SK-N-SH (cell line): Measurements from ENCODE around the gene SLC13A3. TPM values are rescaled to one million over a fixed set of nuclear protein-coding genes. Genes with fewer than 3 reads are reported as not detected.
"Not testable (repeated sequence)": the region's sequence is repeated elsewhere in the genome, so short reads cannot be mapped to it uniquely, and the experiment has no call there.

Source experiments
- CTCF ChIA-PET: fragments of 300-600, 350-600 bp; formaldehyde crosslinking; extraction: SDS; loops from one replicate; lab custom pipeline; 2021; lab: Yijun Ruan, JAX
- POLR2A ChIA-PET: fragments of 350-600 bp; sonication (Branson Sonifier 250); formaldehyde crosslinking; extraction: SDS; loops from one replicate; lab custom pipeline; 2020; ENCODE audit warnings: antibody characterized with exemption, inconsistent platforms; lab: Yijun Ruan, JAX
- DNase-seq: peaks from one replicate; pipeline ENCODE4 v3.0.0; 2012
- H2AFZ ChIP-seq: fragments of 200-600 bp; sonication (generic); 2 replicates; pipeline ENCODE4 v1.8.1; 2016; ENCODE audit warnings: antibody characterized with exemption, mild to moderate bottlenecking, low read depth
- H3F3A ChIP-seq: fragments of 200-600 bp; sonication (generic); replicated peaks from 2 replicates; pipeline ENCODE3; 2016; ENCODE audit warnings: antibody characterized with exemption, mild to moderate bottlenecking; ENCODE audit not compliant: insufficient read depth
- H3K27ac ChIP-seq, 2 experiments: fragments of 200-500 bp in 1 of 2; fragments of 200-600 bp in 1 of 2; sonication (Bioruptor generic) in 1 of 2; sonication (generic), shearing (Covaris generic) in 1 of 2; 2 replicates each; pipeline versions ENCODE4 v1.5.1 to v1.6.1; 2014 to 2016; ENCODE audit warnings: low read depth in 2 of 2, inconsistent platforms in 1 of 2, low read length in 1 of 2, mild to moderate bottlenecking in 1 of 2, mixed read lengths in 1 of 2
- H3K27me3 ChIP-seq: fragments of 200-600 bp; sonication (generic), shearing (Covaris generic); 2 replicates; pipeline ENCODE4 v1.6.1; 2016; ENCODE audit warnings: mixed run types; ENCODE audit not compliant: insufficient read depth
- H3K36me3 ChIP-seq, 2 experiments: fragments of 200-500 bp in 1 of 2; fragments of 200-600 bp in 1 of 2; sonication (Bioruptor generic) in 1 of 2; sonication (generic) in 1 of 2; replicated peaks in 1 of 2; 2 replicates each; pipeline versions ENCODE3 to v1.5.1; 2014 to 2016; ENCODE audit warnings: low read length in 1 of 2, mild to moderate bottlenecking in 1 of 2; ENCODE audit not compliant: insufficient read depth in 2 of 2, control insufficient read depth in 1 of 2
- H3K4me1 ChIP-seq, 2 experiments: fragments of 200-500 bp in 1 of 2; fragments of 200-600 bp in 1 of 2; sonication (Bioruptor generic) in 1 of 2; sonication (generic), shearing (Covaris generic) in 1 of 2; 2 replicates each; pipeline versions ENCODE4 v1.5.1 to v1.6.1; 2014 to 2016; ENCODE audit warnings: low read depth in 1 of 2, low read length in 1 of 2, mixed run types in 1 of 2; ENCODE audit not compliant: insufficient read depth in 2 of 2, control insufficient read depth in 1 of 2
- H3K4me2 ChIP-seq: fragments of 200-600 bp; sonication (generic), shearing (Covaris generic); 2 replicates; pipeline ENCODE4 v1.6.1; 2017; ENCODE audit warnings: mixed run types
- H3K4me3 ChIP-seq, 2 experiments: fragments of 200-500 bp in 1 of 2; fragments of 200-600 bp in 1 of 2; sonication (Bioruptor generic) in 1 of 2; sonication (generic), shearing (Covaris generic) in 1 of 2; 2 replicates each; pipeline versions ENCODE4 v1.5.1 to v1.8.1; 2014 to 2016; ENCODE audit warnings: low read depth in 2 of 2, inconsistent platforms in 1 of 2, low read length in 1 of 2, mild to moderate bottlenecking in 1 of 2, mixed read lengths in 1 of 2, moderate library complexity in 1 of 2
- H3K79me2 ChIP-seq: fragments of 200-600 bp; sonication (generic); 2 replicates; pipeline ENCODE4 v1.8.1; 2017; ENCODE audit warnings: mild to moderate bottlenecking; ENCODE audit not compliant: insufficient read depth
- H3K9ac ChIP-seq: fragments of 200-600 bp; sonication (generic); 2 replicates; pipeline ENCODE4 v1.6.1; 2017; ENCODE audit warnings: mixed run types
- H3K9me2 ChIP-seq: fragments of 200-600 bp; sonication (generic); 2 replicates; pipeline ENCODE4 v1.6.1; 2017; ENCODE audit warnings: mixed run types
- H3K9me3 ChIP-seq: fragments of 200-600 bp; sonication (generic); 2 replicates; pipeline ENCODE4 v1.6.1; 2017; ENCODE audit warnings: mixed run types, mild to moderate bottlenecking, moderate library complexity
- H4K20me1 ChIP-seq: fragments of 200-600 bp; sonication (generic); 2 replicates; pipeline ENCODE4 v1.6.1; 2017; ENCODE audit warnings: mild to moderate bottlenecking, mixed run types; ENCODE audit not compliant: insufficient read depth
- FOXJ3 ChIP-seq: sonication (generic); formaldehyde crosslinking; IDR thresholded peaks from 2 replicates; pipeline ENCODE4 v1.5.1; 2020; ENCODE audit warnings: mild to moderate bottlenecking, missing genetic modification reagents
- FOXM1 ChIP-seq: IDR thresholded peaks from 2 replicates; pipeline ENCODE4 v1.4.0; 2012; ENCODE audit warnings: low read depth, mild to moderate bottlenecking
- GATA2 ChIP-seq: sonication (generic); formaldehyde crosslinking; IDR thresholded peaks from 2 replicates; pipeline ENCODE4 v1.5.0; 2020; ENCODE audit warnings: mild to moderate bottlenecking, missing genetic modification reagents
- MEF2A ChIP-seq: IDR thresholded peaks from 2 replicates; pipeline ENCODE4 v1.4.0; 2012; ENCODE audit warnings: low read depth, borderline replicate concordance
- NRF1 ChIP-seq: IDR thresholded peaks from 2 replicates; pipeline ENCODE4 v1.6.1; 2012; ENCODE audit warnings: low read depth, mild to moderate bottlenecking, low read length
- RAD21 ChIP-seq: IDR thresholded peaks from 2 replicates; pipeline ENCODE4 v1.6.1; 2012; ENCODE audit warnings: mild to moderate bottlenecking, low read length
- RFX5 ChIP-seq: IDR thresholded peaks from 2 replicates; pipeline ENCODE4 v1.6.1; 2012; ENCODE audit warnings: mild to moderate bottlenecking, improper control_type of control experiment, low read length
- RXRA ChIP-seq: IDR thresholded peaks from 2 replicates; pipeline ENCODE4 v1.4.0; 2012; ENCODE audit warnings: low read depth, mild to moderate bottlenecking, borderline replicate concordance
- SIN3A ChIP-seq: IDR thresholded peaks from 2 replicates; pipeline ENCODE4 v1.6.1; 2012; ENCODE audit warnings: low read depth, mild to moderate bottlenecking, low read length, moderate library complexity, borderline replicate concordance
- TAF1 ChIP-seq: IDR thresholded peaks from 2 replicates; pipeline ENCODE4 v1.6.1; 2012; ENCODE audit warnings: low read depth, mild to moderate bottlenecking, low read length, moderate library complexity, borderline replicate concordance
- TCF12 ChIP-seq: IDR thresholded peaks from 2 replicates; pipeline ENCODE4 v1.4.0; 2012
- YY1 ChIP-seq: IDR thresholded peaks from 2 replicates; pipeline ENCODE4 v1.4.0; 2012; ENCODE audit warnings: low read depth, mild to moderate bottlenecking
- WGBS: methylation state at CpG from one replicate; pipeline ENCODE4 v1.1.6; 2017; ENCODE audit warnings: low lambda C conversion rate; 5-methylcytosine and 5-hydroxymethylcytosine counted together
- polyA plus RNA-seq, 3 experiments: library from polyadenylated mRNA; depleted of rRNA; stranded (reverse); fragments of >200 nt; gene quantifications; 2 replicates each; pipeline ENCODE4 v1.2.3, GENCODE V29; 2012
- TF ChIP-seq, protein P1 (sequence below): IDR thresholded peaks from 2 replicates; pipeline ENCODE4; 2012
- TF ChIP-seq, protein P2 (sequence below): IDR thresholded peaks from 2 replicates; pipeline ENCODE4 v1.4.0; 2012; ENCODE audit warnings: low read depth
- TF ChIP-seq, protein P3 (sequence below): fragments of 150-350 bp; IDR thresholded peaks from 2 replicates; pipeline ENCODE4 v1.6.1; 2017; ENCODE audit warnings: antibody characterized with exemption, low read length, low read depth, borderline replicate concordance
- TF ChIP-seq, protein P4 (sequence below): IDR thresholded peaks from 2 replicates; pipeline ENCODE4 v1.4.0; 2012; ENCODE audit warnings: low read depth, borderline replicate concordance

The SLC13A3 gene
- polyA plus RNA-seq, 1 of the 3 experiments (the other 2 are of a cell fraction): 0.10 TPM

DNA sequence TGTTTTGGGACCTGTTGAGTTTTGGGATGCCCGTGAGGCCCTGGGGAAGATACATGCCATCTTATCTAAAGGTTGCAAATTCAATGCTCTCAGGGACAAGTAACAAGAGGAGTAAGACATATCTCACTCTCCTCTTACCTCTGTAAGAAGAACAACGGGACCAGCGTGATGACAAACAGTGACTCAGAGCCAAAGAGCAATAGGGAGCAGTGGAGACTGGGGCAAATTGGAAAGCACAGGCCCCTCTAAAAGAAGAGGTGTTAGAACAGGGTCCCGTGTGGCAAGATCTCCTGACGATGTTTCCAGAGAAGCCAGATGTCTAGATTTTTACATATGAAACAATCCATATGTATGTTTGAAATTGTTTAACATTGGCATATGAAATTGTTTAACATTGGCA, 26.3 kb upstream of the SLC13A3 start:
- Histone ChIP-seq H3K9me3 (no peaks in the 10 kb centered on the region), H3K4me3 (no peak overlapping the region), H3K4me1 (no peaks in the 10 kb centered on the region), H3K36me3 (peaks cover 0 to 6% of the 10 kb centered on the region in 2 experiments), H3K9me2 (no peaks in the 10 kb centered on the region), H3K27ac (no peak overlapping the region), H3K9ac (no peak overlapping the region), H3K27me3 (no peaks in the 10 kb centered on the region), H3K4me2 (no peak overlapping the region), H3K79me2 (peaks cover 5% of the 10 kb centered on the region; the same call in 1 of the 2 replicates), H4K20me1 (0 out of 2 replicates have a peak, but pooled peaks cover 18% of the 10 kb centered on the region), H2AFZ (no peak overlapping the region), H3F3A (no peaks in the 10 kb centered on the region)
- 79% methylated on average over 5 of the region's 5 CpGs for WGBS
- TF ChIP-seq, protein P1, sequence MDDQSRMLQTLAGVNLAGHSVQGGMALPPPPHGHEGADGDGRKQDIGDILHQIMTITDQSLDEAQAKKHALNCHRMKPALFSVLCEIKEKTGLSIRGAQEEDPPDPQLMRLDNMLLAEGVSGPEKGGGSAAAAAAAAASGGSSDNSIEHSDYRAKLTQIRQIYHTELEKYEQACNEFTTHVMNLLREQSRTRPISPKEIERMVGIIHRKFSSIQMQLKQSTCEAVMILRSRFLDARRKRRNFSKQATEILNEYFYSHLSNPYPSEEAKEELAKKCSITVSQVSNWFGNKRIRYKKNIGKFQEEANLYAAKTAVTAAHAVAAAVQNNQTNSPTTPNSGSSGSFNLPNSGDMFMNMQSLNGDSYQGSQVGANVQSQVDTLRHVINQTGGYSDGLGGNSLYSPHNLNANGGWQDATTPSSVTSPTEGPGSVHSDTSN: no peak
- TF ChIP-seq TAF1 (no peak), RFX5 (no peak)
- DNase-seq: no peak
- POLR2A ChIA-PET: no interaction called here
- CTCF ChIA-PET: interaction anchor here (1.0 to 1.7 kb wide), 2 partner anchors 11 to 157 kb away, joined by 4 read pairs; no protein-coding TSS in a partner anchor

DNA sequence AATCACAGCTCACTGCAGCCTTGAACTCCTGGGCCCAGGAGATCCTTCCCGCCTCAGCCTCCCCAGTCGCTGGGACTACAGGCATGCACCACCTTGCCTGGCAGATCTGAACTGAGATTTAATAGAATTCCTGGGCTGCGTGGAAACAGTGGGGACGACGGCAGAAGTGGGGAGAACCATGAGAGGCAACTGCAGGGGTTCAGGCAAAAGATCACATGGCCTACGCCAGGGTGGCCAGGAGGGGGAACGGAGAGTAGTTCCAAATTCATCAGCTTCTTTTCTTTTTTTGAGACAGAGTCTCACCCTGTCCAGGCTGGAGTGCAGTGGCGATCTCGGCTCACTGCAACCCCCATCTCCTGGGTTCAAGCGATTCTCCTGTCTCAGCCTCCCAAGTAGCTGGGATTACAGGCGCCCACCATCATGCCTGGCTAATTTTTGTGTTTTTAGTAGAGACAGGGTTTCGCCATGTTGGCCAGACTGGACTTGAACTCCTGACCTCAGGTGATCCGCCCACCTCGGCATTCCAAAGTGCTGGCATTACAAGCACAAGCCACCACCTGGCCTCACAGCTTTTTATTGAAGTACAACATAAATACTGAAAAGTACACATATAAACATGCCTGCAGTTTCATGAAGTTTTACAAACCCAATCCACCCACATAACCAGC, 25.5 kb upstream of the SLC13A3 start:
- DNase-seq, H3K4me1 ChIP-seq, H3F3A ChIP-seq, H2AFZ ChIP-seq, H3K4me2 ChIP-seq, H3K79me2 ChIP-seq, H3K9ac ChIP-seq, H3K9me3 ChIP-seq, H3K27me3 ChIP-seq, H3K9me2 ChIP-seq, H3K36me3 ChIP-seq, POLR2A ChIA-PET, H3K4me3 ChIP-seq, H3K27ac ChIP-seq: not testable (repeated sequence)
- 0 out of 2 replicates have a peak, but pooled peaks cover 15% of the 10 kb centered on the region for H4K20me1 ChIP-seq
- 83% methylated on average over 10 of the region's 14 CpGs for WGBS
- CTCF ChIA-PET: interaction anchor here (1.0 to 1.7 kb wide), 2 partner anchors 12 to 156 kb away, joined by 4 read pairs; no protein-coding TSS in a partner anchor

DNA sequence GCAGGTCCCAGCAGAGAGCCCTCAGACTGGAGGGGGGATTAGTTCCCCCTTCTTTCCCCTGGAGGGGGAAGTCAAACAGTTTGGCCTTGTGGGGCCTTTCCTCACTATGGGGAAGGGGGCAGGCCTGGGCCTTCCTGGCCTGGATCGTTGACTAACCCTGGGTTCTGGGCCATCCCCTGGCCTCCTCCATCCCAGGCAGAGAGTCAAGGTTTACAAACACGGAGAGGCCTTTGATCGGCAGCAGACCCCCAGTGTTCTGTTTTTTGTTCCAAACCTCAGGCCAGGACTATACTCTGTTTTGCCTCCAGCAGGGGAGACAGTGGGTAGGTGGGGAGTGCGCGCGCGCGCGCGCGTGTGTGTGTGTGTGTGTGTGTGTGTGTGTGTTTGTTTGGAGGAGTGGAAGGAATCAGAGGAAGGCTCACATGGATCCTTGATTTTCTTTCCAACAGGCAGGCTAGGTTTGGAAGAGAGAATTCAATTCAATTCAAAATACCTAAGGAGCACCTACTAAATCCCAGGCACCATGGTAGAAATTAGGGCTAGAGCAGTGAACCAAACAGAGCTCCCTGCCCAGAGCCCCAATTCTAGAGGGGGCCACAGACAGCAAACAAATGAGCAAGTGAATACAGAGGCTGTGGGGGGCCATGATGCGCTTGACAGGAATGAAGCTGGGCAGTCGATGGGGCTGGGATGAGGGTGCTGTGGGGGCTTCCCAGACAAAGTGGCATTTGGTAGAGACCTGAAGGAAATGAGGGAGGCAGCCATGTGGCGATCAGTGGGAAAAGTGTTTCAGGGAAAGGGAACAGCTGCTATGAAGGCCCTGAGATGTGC, 23.2 kb upstream of the SLC13A3 start:
- no peaks in the 10 kb centered on the region for H3K9me2 ChIP-seq
- H3K9me3 ChIP-seq: no peaks in the 10 kb centered on the region
- no peak overlapping the region for H3K27ac ChIP-seq
- CTCF ChIA-PET: interaction anchor here (0.8 kb wide), 1 partner anchor 153 kb away, joined by 3 read pairs; no protein-coding TSS in a partner anchor
- no peak overlapping the region for H3K4me3 ChIP-seq
- no peak overlapping the region for H2AFZ ChIP-seq
- H3K79me2 ChIP-seq: no peaks in the 10 kb centered on the region
- POLR2A ChIA-PET: no interaction called here
- no peaks in the 10 kb centered on the region for H3K4me1 ChIP-seq
- no peaks in the 10 kb centered on the region for H3K27me3 ChIP-seq
- H3K9ac ChIP-seq: no peak overlapping the region
- DNase-seq: no peak
- WGBS: 67% methylated on average over 14 of the region's 14 CpGs
- H3K4me2 ChIP-seq: no peak overlapping the region
- no peaks in the 10 kb centered on the region for H3F3A ChIP-seq
- TF ChIP-seq TAF1 (no peak), TCF12 (no peak), FOXM1 (no peak), RXRA (no peak), NRF1 (no peak), FOXJ3 (CRISPR knock-in tag) (no peak), GATA2 (CRISPR knock-in tag) (no peak), SIN3A (no peak), RFX5 (no peak), RAD21 (no peak), MEF2A (no peak), YY1 (no peak)
- TF ChIP-seq, protein P2, sequence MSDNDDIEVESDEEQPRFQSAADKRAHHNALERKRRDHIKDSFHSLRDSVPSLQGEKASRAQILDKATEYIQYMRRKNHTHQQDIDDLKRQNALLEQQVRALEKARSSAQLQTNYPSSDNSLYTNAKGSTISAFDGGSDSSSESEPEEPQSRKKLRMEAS: no peak
- TF ChIP-seq, protein P3, sequence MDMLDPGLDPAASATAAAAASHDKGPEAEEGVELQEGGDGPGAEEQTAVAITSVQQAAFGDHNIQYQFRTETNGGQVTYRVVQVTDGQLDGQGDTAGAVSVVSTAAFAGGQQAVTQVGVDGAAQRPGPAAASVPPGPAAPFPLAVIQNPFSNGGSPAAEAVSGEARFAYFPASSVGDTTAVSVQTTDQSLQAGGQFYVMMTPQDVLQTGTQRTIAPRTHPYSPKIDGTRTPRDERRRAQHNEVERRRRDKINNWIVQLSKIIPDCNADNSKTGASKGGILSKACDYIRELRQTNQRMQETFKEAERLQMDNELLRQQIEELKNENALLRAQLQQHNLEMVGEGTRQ: no peak
- TF ChIP-seq, protein P4, sequence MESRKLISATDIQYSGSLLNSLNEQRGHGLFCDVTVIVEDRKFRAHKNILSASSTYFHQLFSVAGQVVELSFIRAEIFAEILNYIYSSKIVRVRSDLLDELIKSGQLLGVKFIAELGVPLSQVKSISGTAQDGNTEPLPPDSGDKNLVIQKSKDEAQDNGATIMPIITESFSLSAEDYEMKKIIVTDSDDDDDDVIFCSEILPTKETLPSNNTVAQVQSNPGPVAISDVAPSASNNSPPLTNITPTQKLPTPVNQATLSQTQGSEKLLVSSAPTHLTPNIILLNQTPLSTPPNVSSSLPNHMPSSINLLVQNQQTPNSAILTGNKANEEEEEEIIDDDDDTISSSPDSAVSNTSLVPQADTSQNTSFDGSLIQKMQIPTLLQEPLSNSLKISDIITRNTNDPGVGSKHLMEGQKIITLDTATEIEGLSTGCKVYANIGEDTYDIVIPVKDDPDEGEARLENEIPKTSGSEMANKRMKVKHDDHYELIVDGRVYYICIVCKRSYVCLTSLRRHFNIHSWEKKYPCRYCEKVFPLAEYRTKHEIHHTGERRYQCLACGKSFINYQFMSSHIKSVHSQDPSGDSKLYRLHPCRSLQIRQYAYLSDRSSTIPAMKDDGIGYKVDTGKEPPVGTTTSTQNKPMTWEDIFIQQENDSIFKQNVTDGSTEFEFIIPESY: no peak
- TF ChIP-seq, all 33 proteins: peak for 0
- Histone ChIP-seq H4K20me1 (no peaks in the 10 kb centered on the region), H3K36me3 (no peaks in the 10 kb centered on the region)
